Gastroesophageal sphincter (tissue), 3 donors: ENCODE data around the gene LTBP1.

Source experiments
- POLR2A ChIP-seq, 2 donors: fragments of 450-650 bp; IDR thresholded peaks; one replicate each; pipeline ENCODE4 v1.6.1; 2017; ENCODE audit warnings: antibody characterized with exemption in 2 of 2, mild to moderate bottlenecking in 2 of 2, moderate library complexity in 1 of 2
- TF ChIP-seq, protein P1 (sequence below), 4 experiments: fragments of 200-600 bp in 2 of 4; fragments of 450-650 bp in 2 of 4; sonication (generic) in 1 of 4; IDR thresholded peaks; one replicate each; pipeline ENCODE4 v1.5.1; 2017 to 2019; ENCODE audit warnings: antibody characterized with exemption in 4 of 4, mild to moderate bottlenecking in 2 of 4, moderate library complexity in 2 of 4

DNA sequence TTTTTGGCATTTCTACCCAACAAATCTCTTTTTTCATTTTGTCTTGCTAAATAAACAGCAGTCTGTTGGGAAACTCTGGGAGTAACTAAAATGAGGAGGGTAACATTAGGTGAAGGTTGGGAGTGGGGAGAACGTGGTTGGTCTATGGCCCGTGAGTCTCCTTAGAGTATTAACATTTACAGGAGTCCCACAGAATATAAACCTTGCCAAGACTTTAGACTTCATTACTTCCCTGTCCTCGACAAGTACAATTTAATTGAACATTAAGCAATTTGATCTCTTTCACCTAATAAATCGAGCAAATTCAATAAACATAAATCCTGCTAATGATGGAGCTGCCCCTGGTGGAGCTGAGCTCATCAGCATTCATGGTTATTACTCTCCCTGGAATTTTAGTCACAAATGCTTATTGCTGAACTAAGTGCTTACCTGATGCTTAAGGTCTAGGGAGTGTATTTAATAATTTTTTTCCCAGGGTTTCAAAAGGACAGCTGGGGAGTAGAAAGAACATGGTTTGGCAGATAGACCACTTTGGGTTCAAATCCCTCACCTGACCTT is 434.6 kb downstream of the LTBP1 start:
- TF ChIP-seq, protein P1, sequence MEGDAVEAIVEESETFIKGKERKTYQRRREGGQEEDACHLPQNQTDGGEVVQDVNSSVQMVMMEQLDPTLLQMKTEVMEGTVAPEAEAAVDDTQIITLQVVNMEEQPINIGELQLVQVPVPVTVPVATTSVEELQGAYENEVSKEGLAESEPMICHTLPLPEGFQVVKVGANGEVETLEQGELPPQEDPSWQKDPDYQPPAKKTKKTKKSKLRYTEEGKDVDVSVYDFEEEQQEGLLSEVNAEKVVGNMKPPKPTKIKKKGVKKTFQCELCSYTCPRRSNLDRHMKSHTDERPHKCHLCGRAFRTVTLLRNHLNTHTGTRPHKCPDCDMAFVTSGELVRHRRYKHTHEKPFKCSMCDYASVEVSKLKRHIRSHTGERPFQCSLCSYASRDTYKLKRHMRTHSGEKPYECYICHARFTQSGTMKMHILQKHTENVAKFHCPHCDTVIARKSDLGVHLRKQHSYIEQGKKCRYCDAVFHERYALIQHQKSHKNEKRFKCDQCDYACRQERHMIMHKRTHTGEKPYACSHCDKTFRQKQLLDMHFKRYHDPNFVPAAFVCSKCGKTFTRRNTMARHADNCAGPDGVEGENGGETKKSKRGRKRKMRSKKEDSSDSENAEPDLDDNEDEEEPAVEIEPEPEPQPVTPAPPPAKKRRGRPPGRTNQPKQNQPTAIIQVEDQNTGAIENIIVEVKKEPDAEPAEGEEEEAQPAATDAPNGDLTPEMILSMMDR (IDR thresholded peaks at IDR 0.05) = no peak
- TF ChIP-seq POLR2A (IDR thresholded peaks at IDR 0.05) = no peak
